GM23248 (cell line): ENCODE data around the gene CD9. TPM values are rescaled to one million over a fixed set of nuclear protein-coding genes. Genes with fewer than 3 reads are reported as not detected.

Experiments used
- DNase-seq: peaks from one replicate; pipeline ENCODE4 v3.0.0-alpha.2; 2015
- H2AFZ ChIP-seq: fragments of 200-600 bp; sonication (generic); 2 replicates; pipeline ENCODE4 v1.6.1; 2016; ENCODE audit warnings: antibody characterized with exemption
- H3F3A ChIP-seq: fragments of 200-600 bp; sonication (generic); 2 replicates; pipeline ENCODE4 v1.6.1; 2016; ENCODE audit warnings: mild to moderate bottlenecking, antibody characterized with exemption, mixed run types; ENCODE audit not compliant: insufficient read depth
- H3K27ac ChIP-seq: fragments of 200-600 bp; sonication (generic); 2 replicates; pipeline ENCODE4 v1.5.1; 2016; ENCODE audit warnings: mild to moderate bottlenecking
- H3K27me3 ChIP-seq: fragments of 200-600 bp; sonication (generic); replicated peaks from 2 replicates; pipeline ENCODE4 v1.6.1; 2016; ENCODE audit warnings: mild to moderate bottlenecking; ENCODE audit not compliant: insufficient read depth
- H3K36me3 ChIP-seq: fragments of 200-600 bp; sonication (generic); 2 replicates; pipeline ENCODE4 v1.6.1; 2016; ENCODE audit warnings: low read depth, mild to moderate bottlenecking
- H3K4me1 ChIP-seq: fragments of 200-600 bp; sonication (generic); 2 replicates; pipeline ENCODE4 v1.6.1; 2016; ENCODE audit warnings: mild to moderate bottlenecking; ENCODE audit not compliant: insufficient read depth
- H3K4me2 ChIP-seq: fragments of 200-600 bp; sonication (generic); one replicate; pipeline ENCODE4 v1.6.1; 2016; ENCODE audit warnings: mild to moderate bottlenecking; ENCODE audit not compliant: unreplicated experiment
- H3K4me3 ChIP-seq: fragments of 200-600 bp; sonication (generic); 2 replicates; pipeline ENCODE4 v1.5.1; 2016; ENCODE audit warnings: mild to moderate bottlenecking
- H3K79me2 ChIP-seq: fragments of 200-600 bp; sonication (generic); 2 replicates; pipeline ENCODE4 v1.6.1; 2016; ENCODE audit warnings: mild to moderate bottlenecking; ENCODE audit not compliant: insufficient read depth
- H3K9ac ChIP-seq: fragments of 200-600 bp; sonication (generic); 2 replicates; pipeline ENCODE4 v1.6.1; 2016; ENCODE audit warnings: mild to moderate bottlenecking
- H3K9me2 ChIP-seq: fragments of 200-600 bp; sonication (generic); 2 replicates; pipeline ENCODE4 v1.6.1; 2016; ENCODE audit warnings: mixed run types, mild to moderate bottlenecking, moderate library complexity; ENCODE audit not compliant: insufficient read depth
- H3K9me3 ChIP-seq: fragments of 200-600 bp; sonication (generic); one replicate; pipeline ENCODE4 v1.6.1; 2017; ENCODE audit warnings: low read depth
- H4K20me1 ChIP-seq: fragments of 200-600 bp; sonication (generic); 2 replicates; pipeline ENCODE4 v1.6.0; 2016; ENCODE audit not compliant: insufficient read depth
- EZH2 ChIP-seq: fragments of 200-600 bp; sonication (generic); IDR thresholded peaks from 2 replicates; pipeline ENCODE4 v1.6.1; 2018; ENCODE audit warnings: antibody characterized with exemption, mild to moderate bottlenecking; ENCODE audit not compliant: insufficient read depth, poor library complexity, severe bottlenecking
- EZH2phosphoT487 ChIP-seq: fragments of 200-600 bp; sonication (generic); IDR thresholded peaks from 2 replicates; pipeline ENCODE4 v1.6.1; 2018; ENCODE audit warnings: antibody characterized with exemption, moderate library complexity, mild to moderate bottlenecking, low read depth; ENCODE audit not compliant: insufficient read depth
- WGBS, 2 experiments: methylation state at CpG; one replicate each; pipeline ENCODE4 v1.1.6; 2015 to 2017; ENCODE audit warnings: low lambda C conversion rate in 2 of 2, low coverage in 1 of 2; ENCODE audit errors: missing lambda C conversion rate in 2 of 2; 5-methylcytosine and 5-hydroxymethylcytosine counted together
- in situ Hi-C: fragments of 300-500 bp; cut with MboI; formaldehyde crosslinking; loops from 2 replicates; pipeline ENCODE4 v1.15.0; 2020
- polyA plus RNA-seq: library from polyadenylated mRNA; unstranded; fragments of >200 nt; fragmentation: Nextera tagmentation; extraction: Ambion mirVana; gene quantifications from 2 replicates; pipeline ENCODE4 v1.2.1, GENCODE V29; 2016
- total RNA-seq: library from RNA; depleted of rRNA; stranded (reverse); fragments of >200 nt; shearing (Covaris generic); gene quantifications from 2 replicates; pipeline ENCODE4 v1.2.3, GENCODE V29; 2014

CD9 gene
- total and polyA plus RNA-seq, 2 experiments from 2014 or later, result 28.6 to 46.9 TPM

GRCh38 chr12:6198051-6198450 is 2.1 kb upstream of the CD9 start:
- H3F3A ChIP-seq, result no peaks in the 10 kb centered on the region; the same call in 1 of the 2 replicates
- no peaks in the 10 kb centered on the region for H3K79me2 ChIP-seq
- H3K4me3 ChIP-seq, result no peak overlapping the region
- in situ Hi-C loops, result loop anchor here (5.0 kb wide), 1 partner anchor 79 kb away; no protein-coding TSS in a partner anchor
- 96% methylated on average over 7 of the region's 7 CpGs for WGBS, 2 experiments
- H4K20me1 ChIP-seq, result no peaks in the 10 kb centered on the region
- TF ChIP-seq EZH2phosphoT487, result no peak
- no peak for TF ChIP-seq EZH2
- no peak overlapping the region for H3K9ac ChIP-seq
- no peak overlapping the region for H2AFZ ChIP-seq
- no peaks in the 10 kb centered on the region for H3K9me2 ChIP-seq
- no peaks in the 10 kb centered on the region for H3K36me3 ChIP-seq
- no peaks in the 10 kb centered on the region for H3K9me3 ChIP-seq
- no peak for DNase-seq
- peaks cover 4% of the 10 kb centered on the region; the same call in 1 of the 2 replicates for H3K4me1 ChIP-seq
- H3K27ac ChIP-seq, result no peak overlapping the region
- no peak overlapping the region for H3K4me2 ChIP-seq
- H3K27me3 ChIP-seq, result no peaks in the 10 kb centered on the region

- no peak for DNase-seq
- 98 to 100% methylated on average over 6 of the region's 6 CpGs for WGBS, 2 experiments
- Histone ChIP-seq H3K9ac (no peak overlapping the region), H3K79me2 (no peaks in the 10 kb centered on the region), H3K4me3 (no peak overlapping the region), H2AFZ (no peak overlapping the region), H4K20me1 (no peaks in the 10 kb centered on the region), H3K36me3 (no peaks in the 10 kb centered on the region), H3F3A (no peaks in the 10 kb centered on the region; the same call in 1 of the 2 replicates), H3K27me3 (no peaks in the 10 kb centered on the region), H3K4me2 (no peak overlapping the region), H3K9me3 (no peaks in the 10 kb centered on the region), H3K27ac (no peak overlapping the region), H3K4me1 (peaks cover 4% of the 10 kb centered on the region; the same call in 1 of the 2 replicates), H3K9me2 (no peaks in the 10 kb centered on the region)
- in situ Hi-C loops, result loop anchor here (5.0 kb wide), 1 partner anchor 79 kb away; no protein-coding TSS in a partner anchor
- TF ChIP-seq EZH2 (no peak), EZH2phosphoT487 (no peak)
Observed at GRCh38 chr12:6198556-6198955, 1.6 kb upstream of the CD9 start.

- no peak overlapping the region for H3K27ac ChIP-seq
- in situ Hi-C loops, result loop anchor here (5.0 kb wide), 1 partner anchor 78 kb away; no protein-coding TSS in a partner anchor
- no peak for DNase-seq
- WGBS, 2 experiments, result 46% methylated on average over 10 of the region's 10 CpGs
- no peaks in the 10 kb centered on the region for H4K20me1 ChIP-seq
- peaks cover 4% of the 10 kb centered on the region; the same call in 1 of the 2 replicates for H3K4me1 ChIP-seq
- peak overlapping the region; percentile 89 for H2AFZ ChIP-seq
- H3F3A ChIP-seq, result no peaks in the 10 kb centered on the region; the same call in 1 of the 2 replicates
- no peak for TF ChIP-seq EZH2phosphoT487
- TF ChIP-seq EZH2, result no peak
- peak overlapping the region; percentile 74 for H3K9ac ChIP-seq
- no peaks in the 10 kb centered on the region for H3K36me3 ChIP-seq
- no peak overlapping the region for H3K4me3 ChIP-seq
- H3K9me3 ChIP-seq, result no peaks in the 10 kb centered on the region
- H3K4me2 ChIP-seq, result no peak overlapping the region
- H3K27me3 ChIP-seq, result no peaks in the 10 kb centered on the region
- no peaks in the 10 kb centered on the region for H3K79me2 ChIP-seq
- H3K9me2 ChIP-seq, result no peaks in the 10 kb centered on the region
Observed at GRCh38 chr12:6198985-6199530, 1.1 kb upstream of the CD9 start.

DNA sequence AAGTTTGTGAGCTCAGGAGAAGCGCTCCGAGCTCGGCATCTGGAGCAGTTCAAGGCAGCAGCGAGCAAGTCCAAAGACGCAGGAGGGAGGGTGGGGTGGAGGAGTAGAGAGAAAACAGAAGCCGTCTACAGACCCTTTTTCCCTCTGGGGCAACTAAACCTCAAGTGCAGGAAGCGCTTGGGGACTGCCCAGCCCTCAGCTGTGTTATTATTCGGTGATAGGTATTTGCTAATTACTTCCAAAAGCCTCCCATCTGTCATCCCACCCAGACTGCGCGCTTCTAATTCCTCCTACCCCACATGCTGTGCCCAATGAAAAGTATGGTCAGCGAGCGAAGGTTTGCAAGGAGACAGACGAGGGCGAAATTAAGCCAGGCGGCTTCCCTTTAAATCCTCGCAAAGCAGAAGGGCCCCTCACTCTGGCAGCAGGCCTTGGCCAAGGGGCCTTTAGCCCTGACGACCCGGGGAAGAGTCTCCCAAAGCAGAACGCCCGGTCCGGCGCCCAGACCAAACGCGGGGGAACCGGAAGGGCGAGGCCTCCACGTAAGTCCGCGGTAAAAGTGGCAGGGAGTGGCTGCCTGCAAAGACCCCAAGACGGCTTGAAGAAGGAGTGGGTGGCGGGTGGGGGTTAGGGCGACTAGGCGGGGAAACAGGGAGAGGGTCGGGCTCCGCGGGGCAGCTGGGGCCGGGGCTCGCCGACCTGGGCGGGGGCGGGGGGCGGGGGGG is 507 bp upstream of the CD9 start:
- Histone ChIP-seq H3K9me2 (no peaks in the 10 kb centered on the region), H3K4me1 (peaks cover 4% of the 10 kb centered on the region; the same call in 1 of the 2 replicates), H3K4me3 (peak overlapping the region; percentile 65), H3K9me3 (no peaks in the 10 kb centered on the region), H3K9ac (peak overlapping the region; percentile 74), H3K27me3 (no peaks in the 10 kb centered on the region), H3K4me2 (peak overlapping the region; percentile 58), H3K27ac (no peak overlapping the region), H2AFZ (peak overlapping the region; percentile 89), H4K20me1 (no peaks in the 10 kb centered on the region), H3K79me2 (no peaks in the 10 kb centered on the region), H3K36me3 (no peaks in the 10 kb centered on the region), H3F3A (no peaks in the 10 kb centered on the region; the same call in 1 of the 2 replicates)
- WGBS, 2 experiments, result 6 to 9% methylated on average over 30 to 41 of the region's 42 CpGs
- in situ Hi-C loops, result loop anchor here (5.0 kb wide), 1 partner anchor 78 kb away; no protein-coding TSS in a partner anchor
- no peak for DNase-seq
- no peak for TF ChIP-seq EZH2
- no peak for TF ChIP-seq EZH2phosphoT487
